NCI-H774 (cell line): ENCODE data around the gene ZSCAN10.
"Not testable (repeated sequence)": the region's sequence is repeated elsewhere in the genome, so short reads cannot be mapped to it uniquely, and the experiment has no call there.

ENCODE experiments used
- DNase-seq: peaks from one replicate; lab custom pipeline; 2025; lab: John Stamatoyannopoulos, UW

The ZSCAN10 gene

DNA sequence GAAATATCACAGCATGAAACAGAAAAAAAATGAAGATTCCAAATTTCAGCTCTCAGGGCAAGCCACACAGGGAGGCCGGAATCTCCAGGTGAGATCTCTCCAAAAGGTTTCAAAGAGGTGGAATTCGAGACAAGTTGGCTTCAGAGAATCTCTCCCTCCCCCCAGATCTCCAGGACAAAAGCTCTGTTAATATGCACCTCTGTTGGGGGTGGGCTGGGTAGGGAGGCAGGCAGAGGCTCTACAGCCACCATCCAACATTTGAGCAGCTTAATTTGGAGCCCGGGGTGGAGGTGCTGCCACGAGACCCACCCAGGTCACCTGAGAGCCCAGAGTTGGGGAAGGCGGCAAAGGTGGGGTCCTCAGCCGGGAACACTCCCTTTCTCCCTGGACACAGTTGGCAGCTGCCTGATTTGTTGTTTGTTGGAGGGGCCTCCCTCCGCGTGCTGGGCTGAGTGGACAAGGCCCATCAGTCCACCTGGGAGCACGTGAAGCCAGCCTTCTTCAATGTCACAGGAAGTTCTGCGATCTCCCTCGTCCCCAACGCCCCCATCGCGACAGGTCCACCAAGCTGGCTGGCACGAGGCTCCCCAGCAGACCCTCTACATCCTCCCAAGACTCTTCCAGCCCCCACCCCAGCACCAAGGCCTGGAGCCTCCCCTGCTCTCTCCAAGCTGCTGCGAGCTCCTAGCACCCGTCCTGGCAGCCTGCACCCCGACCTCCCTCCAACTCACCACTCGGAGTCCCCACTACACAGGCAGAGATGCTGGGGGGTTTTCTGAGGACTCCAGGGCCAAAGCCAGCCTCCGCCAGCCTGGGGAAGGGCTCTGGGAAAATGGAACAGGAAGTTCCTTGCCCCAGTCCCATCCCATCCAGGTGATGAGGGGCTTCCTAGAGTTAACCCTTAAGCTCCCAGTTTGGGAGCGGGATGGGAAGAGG is at the start of gene ZSCAN10:
TSS of gene ZSCAN10 (minus strand) at position 836 of the 936 bp plus-strand sequence. CDS start 6,357 bp downstream, outside the sequence.
- no peak for DNase-seq

DNA sequence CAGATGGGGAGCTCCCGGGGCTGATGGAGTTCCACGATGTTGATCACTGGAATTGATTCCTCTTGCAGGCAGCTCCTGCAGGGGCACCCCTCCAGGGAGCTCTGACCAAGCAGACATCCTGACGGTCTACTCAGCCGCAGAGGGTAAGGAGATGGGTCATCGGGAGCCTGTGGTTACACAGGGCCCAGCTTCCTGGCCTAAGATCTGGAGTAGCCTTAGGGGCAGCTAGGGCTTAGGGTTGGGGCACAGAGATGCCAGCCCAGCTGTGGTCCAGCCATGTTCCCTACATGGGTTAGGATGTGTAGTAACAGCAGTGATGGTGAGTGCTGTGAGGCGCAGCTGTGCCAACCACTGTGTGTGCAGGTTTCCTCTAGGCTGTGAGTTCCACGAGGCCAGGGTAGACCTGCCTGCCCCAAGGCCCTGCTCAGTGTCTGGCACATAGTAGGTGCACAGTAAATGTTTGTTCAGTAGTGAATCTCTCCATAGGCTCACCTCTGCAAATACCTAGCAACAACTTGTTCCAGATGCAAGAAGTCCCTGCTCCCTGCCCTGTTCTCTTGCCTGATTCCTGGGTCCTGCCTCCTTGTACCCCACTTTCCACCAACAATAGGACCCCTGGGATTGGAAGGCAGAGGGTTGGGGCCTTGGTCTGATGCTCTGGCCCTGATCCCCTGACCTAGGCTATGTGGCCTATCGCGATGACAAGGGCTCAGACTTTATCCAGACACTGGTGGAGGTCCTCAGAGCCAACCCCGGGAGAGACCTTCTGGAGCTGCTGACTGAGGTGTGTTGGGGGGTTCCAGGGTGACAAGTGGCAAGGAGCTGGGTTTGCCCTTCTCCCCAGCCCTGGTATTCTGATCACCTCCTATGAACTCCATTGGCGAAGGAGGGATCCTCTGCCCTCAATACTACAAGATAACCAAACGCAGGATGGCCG is 49.4 kb upstream of the ZSCAN10 start:
- no peak for DNase-seq

DNA sequence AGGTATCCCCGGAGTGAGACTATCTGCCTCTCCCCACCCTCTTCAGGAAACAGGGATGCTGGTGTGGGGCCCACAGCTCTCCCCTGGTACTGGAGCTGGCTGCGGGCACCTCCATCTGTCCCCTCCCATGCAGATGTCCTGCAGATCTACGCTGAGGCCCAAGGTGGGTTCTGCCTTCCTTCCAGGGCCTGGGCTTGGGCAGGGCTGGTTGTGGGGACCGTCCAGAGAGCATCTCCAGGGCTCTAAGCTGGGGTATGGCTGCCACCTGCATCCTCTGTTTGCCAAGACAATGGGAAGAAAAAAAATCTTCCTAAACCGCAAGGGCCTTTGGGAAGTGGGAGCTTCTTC is 48.6 kb upstream of the ZSCAN10 start:
- DNase-seq = no peak

DNA sequence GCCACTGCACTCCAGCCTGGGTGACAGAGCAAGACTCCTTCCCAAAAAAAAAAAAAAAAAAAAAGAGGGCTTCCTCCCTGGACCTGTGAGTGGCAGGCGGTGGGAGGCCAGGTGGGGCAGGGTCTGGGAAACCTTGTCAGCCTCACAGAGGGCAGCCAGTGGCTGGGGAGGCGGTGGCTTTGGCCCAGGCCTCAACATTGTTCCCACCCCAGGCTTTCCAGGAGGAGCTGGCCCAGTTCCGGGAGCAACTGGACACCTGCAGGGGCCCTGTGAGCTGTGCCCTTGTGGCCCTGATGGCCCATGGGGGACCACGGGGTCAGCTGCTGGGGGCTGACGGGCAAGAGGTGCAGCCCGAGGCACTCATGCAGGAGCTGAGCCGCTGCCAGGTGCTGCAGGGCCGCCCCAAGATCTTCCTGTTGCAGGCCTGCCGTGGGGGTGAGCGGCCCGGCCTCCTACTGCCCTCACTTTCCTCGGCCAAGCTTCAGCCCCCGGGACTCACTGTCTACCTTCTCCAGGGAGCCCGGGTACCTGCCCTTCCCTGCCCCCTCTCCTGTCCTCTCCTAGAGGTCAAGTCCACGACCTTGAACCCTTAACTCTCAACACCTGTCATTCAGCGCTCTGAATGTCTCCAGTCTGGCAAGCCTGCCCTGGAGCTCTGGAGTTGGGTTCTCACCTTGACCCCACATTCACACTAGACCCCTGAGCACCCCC is 48.1 kb upstream of the ZSCAN10 start:
- no peak for DNase-seq

DNA sequence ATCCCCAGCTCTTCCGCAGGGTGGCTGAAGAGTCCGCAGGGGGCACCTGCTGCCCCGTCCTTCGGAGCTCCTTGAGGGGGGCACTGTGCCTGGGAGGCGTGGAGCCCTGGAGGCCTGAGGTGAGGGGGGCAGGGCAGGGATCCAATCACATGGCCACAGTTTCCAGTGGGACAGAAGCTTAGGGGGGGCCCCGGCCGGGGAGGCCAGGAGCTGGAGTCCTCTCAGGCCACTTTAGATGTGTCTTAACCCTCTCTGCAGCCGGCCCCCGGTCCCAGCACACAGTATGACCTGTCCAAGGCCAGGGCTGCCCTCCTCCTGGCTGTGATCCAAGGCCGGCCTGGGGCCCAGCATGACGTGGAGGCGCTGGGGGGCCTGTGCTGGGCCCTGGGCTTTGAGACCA is 46.6 kb upstream of the ZSCAN10 start:
- DNase-seq = no peak

DNA sequence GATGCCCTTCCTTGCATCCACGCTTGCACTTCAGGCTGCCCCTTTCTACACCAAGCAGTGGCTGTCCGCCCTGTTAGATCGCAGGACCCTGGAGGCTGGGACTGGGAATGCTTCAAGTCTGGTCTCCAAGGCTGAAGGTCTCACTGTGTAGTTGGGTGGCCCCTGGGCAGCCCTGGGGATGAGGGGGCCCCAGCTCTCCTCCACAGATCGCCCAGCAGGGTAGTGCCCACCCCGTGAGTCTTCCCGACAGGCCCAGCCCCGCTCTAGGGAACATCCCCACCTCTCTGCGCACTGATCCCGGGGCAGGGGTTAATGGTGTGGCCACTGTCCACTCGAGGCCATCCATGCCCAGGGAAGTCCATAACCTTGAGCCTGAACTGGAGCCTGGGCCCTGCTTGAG is 46.1 kb upstream of the ZSCAN10 start:
- no peak for DNase-seq

DNA sequence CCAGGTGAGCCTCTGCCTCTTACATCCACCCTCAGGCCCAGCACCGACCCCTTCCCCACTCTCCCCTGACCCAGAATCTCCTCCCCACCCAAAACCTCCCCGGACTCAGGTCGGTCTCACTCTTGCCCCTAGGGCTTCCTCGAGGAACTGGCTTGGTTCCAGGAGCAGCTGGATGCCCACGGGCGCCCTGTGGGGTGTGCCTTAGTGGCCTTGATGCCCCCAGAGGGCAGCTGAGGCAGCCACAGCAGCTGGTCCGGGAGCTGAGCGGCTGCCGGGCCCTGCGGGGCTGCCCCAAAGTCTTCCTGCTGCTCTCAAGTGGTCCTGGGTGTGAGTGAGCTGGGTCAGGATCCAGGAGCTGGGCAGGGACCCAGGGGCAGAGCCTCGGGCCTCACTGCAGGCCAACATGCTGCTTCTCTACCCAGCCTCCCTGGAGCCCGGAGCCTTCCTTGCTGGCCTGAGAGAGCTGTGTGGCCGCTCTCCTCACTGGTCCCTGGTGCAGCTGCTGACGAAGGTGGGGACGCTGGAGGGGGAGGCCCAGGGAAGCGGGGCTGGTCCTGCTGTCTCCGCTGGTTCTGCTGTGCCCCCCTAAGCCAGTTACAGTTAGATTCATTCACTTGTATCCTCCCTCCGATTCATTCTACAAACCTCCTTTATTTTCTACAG is 45.4 kb upstream of the ZSCAN10 start:
- DNase-seq = no peak

DNA sequence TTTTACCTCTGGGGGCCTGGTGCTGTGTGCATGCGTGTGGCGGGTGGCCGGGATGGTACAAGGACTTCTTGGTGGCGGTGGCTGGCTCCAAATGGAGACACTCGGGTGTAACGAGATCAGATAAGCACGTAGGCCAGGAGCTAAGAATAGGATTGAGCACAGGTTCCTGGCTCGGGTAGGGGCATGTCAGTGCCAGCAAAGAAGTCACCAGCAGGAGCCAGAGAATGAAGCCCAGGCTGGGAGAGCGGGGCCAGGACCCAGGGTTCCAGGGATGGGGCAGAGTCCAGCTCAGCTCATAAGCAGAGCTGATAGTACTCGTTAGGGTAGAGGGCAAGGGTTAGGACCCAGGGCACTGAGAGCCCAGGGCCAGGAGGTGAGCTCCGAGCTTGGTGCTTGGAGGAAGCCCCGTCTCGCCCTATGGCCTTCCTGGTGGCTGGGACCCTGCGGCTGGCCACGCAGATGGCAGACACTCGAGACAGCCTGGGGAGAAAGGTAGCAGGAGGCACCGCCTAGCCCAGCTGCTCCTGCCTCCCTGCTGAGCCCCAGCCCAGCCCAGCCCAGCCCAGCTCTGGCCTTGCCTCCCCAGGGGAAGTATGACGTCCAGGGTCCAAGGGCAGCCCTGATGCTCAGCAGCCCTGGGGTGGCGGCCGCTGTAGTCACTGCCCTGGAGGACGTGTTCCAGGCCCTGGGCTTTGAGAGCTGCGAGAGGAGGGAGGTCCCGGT is 44.7 kb upstream of the ZSCAN10 start:
- no peak for DNase-seq

DNA sequence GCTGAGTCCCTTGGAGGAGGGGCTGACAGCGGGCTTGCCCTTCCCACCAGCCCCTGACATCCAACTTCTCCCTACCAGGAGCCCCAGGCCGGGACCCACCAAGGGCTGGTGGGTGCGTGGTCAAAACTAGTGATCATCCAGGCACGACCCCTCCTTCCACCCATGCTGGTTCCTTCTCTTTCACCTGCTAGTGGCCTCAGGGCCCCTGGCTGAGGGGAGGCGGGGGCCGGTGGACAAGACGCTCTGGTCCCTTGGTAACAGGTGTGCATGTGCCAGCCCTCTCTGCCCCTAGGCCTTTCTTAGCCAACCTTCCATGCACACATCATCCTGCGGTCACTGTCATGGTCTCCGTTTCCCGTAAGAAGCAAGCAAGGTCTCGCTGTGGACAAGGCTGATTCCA is 44.1 kb upstream of the ZSCAN10 start:
- DNase-seq = no peak

DNA sequence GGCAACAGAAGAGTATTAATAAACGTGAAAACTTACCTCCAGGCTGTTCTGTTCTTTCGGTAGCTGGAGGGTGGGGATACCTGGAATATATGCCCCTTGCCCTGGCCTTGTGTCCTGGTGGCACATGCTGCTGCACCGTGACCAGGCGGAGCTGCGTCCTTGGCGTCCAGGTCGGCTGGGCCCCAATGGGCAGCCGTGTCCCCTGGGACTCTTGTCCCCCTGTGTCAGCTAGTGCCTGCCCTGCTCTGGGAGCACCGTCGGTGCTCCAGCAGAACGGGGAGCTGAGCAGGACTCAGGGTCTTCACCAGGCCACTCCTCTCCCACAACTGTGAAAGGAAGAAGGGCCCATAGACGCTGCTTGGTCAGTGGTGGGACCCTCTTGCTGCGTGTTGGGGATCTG is 43.7 kb upstream of the ZSCAN10 start:
- no peak for DNase-seq

DNA sequence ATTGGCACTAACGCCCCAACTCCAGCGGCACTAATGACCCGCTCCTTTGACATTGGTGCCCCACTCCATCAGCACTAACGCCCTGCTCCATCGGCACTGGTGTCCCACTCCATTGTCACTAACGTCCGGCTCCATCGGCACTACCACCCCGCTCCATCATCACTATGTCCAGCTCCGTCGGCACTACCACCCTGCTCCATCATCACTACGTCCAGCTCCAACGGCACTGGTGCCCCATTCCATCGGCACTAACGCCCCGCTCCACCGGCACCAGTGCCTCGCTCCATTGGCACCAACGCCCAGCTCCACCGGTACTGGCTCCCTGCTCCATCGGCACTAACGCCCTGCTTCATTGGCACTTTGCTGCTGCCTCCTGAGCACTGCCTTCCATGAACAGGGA is 43.2 kb upstream of the ZSCAN10 start:
- no peak for DNase-seq

DNA sequence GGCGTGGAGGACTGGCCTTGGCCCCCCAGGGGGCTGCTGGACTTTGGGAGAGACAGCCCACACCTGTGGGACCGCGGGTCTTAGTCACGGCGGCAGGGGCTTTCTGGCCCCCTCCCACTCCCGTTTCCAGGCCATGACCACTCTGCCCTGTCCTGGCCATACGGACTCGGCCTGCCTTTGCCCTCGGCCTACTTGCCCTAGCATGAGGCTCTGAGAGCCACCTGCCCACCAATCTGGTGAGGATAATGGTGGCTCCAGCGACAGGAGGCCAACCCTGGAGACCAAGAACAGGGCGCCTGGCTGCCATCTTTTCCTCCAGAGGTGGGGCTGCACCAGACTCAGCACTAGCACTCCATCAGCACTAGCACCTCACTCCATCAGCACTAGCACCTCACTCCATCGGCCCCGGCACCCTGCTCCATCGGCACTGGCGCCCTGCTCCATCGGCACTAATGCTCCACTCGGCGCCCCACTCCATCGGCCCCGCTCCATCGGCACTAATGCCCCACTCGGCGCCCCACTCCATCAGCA is 42.8 kb upstream of the ZSCAN10 start:
- DNase-seq = no peak

DNA sequence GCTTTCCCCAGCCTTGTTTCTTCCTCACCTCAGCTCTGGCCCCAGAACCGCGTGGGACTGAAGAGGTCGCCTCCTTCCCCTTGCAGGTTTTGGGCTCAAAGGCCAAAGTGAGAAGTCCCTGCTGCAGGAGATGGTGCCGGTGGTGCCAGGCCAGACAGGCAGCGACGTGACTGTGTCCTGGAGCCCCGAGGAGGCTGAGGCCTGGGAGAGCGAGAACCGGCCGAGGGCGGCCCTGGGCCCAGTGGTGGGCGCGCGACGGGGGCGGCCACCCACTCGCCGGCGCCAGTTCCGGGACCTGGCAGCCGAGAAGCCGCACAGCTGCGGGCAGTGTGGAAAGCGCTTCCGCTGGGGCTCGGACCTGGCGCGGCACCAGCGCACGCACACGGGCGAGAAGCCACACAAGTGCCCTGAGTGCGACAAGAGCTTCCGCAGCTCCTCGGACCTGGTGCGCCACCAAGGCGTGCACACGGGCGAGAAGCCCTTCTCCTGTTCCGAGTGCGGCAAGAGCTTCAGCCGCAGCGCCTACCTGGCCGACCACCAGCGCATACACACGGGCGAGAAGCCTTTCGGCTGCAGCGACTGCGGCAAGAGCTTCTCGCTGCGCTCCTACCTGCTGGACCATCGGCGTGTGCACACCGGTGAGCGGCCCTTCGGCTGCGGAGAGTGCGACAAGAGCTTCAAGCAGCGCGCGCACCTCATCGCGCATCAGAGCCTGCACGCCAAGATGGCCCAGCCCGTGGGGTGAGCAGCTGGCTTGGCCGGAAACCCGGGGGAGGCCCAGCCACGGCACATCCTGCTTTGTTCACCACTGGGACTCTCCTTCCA is 41.7 kb upstream of the ZSCAN10 start:
- no peak for DNase-seq

DNA sequence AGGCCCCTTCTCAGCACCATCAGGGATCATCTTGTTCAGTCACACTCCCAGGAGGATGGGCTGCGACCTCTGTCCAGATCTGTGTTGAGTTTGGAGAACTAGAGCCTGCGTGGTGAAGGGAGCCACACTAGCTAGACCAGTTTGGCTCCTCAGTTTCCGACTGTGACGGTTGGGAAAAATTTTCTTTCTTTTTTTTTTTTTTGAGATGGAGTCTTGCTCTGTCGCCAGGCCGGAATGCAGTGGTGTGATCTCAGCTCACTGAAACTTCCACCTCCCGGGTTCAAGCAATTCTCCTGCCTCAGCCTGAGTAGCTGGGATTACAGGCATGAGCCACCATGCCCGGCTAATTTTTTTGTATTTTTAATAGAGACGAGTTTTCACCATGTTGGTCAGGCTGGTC is 40.5 kb upstream of the ZSCAN10 start:
- DNase-seq = not testable (repeated sequence)

DNA sequence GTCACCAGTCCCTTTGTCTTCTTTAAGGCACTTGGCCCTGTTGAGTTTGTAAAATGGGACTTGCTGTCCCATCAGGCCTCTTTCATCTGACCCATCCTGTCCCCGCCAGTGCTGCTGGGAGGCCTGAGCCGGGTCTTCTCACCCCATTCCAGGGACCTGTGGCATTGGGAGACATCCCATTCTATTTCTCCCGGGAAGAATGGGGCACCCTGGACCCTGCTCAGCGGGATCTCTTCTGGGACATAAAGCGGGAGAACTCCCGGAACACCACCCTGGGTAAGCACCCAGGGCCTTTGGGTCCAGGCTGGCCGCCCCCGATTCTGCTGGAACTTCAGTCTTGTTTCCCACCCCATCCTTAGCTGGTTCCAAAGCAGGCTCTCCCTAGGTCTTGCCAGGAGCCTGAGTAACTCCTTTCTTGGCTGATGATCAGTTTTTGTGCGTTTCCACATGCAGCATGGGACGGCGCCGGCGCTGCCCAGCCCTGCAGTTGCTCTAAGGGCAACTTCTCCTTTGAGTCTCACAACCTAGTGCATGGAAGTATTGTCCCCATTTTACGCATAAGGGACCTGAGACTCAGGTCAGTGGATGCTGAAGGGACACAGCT is 39.8 kb upstream of the ZSCAN10 start:
- DNase-seq = no peak

DNA sequence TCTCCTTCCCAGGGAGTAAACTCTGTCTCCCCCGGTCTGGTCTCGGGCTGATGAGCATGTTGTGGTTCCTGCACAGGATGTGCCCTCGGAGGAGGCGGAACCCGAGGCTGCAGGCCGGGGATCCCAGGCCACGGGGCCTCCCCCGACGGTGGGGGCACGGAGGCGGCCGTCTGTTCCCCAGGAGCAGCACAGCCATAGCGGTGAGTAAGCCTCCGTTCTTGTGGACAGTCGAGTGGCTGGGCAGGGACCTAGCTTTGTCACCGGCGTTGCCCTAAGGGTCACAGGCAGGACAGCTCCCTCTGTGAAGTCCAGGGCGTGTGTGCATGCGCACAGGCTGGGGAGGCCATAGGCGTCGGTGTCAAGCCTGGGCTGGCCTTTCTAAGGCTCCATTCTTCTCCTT is 39.2 kb upstream of the ZSCAN10 start:
- DNase-seq = no peak

DNA sequence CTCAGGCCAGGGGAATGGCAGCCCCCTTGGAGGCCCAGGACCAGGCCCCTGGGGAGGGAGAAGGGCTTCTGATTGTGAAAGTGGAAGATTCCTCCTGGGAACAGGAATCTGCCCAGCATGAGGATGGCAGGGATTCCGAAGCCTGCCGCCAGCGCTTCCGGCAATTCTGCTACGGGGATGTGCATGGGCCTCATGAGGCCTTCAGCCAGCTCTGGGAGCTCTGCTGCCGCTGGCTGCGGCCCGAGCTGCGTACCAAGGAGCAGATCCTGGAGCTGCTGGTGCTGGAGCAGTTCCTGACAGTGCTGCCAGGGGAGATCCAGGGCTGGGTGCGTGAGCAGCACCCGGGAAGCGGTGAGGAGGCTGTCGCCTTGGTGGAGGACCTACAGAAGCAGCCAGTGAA is 38.2 kb upstream of the ZSCAN10 start:
- no peak for DNase-seq

DNA sequence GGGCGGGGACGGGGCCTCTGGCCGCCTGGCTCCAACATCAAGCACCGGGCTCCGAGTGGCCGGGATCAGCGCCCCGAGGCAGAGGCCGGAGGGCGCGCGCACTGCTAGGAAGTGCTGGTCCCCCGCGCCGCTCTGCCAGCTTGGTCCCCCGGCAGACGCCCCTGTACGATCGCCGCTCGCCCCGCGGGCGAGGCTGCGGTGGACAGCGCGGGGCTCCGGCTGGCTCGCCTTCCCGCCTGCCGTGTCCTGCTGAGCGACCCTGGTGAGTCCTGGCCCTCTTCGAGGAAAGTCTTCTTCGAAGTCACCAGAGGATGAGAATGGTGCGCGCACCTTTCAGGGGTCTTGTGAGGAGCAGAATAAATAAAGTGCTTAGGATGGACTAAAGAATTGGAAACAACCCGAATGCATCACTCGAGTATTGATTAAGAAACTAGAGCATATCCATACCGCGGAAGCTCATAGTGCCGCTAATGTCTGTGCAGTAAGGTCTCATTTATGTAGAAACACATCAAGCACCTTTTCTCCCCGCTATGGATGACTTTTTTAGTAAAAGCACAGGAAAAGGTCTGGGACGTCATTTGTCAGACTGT is 36.1 kb upstream of the ZSCAN10 start:
- no peak for DNase-seq
